Stimulated activated CD4-positive, alpha-beta T cell treated with anti-CD3 and anti-CD28 coated beads, TNF-alpha, amount 100 ng/mL, for 1 hour (primary cell): ENCODE measurements around the gene CCR2.
"Not testable (repeated sequence)": the region's sequence is repeated elsewhere in the genome, so short reads cannot be mapped to it uniquely, and the experiment has no call there.

Experiments used
- DNase-seq, 3 donors: peaks; one replicate each; pipeline ENCODE4 v3.0.0-alpha.2; 2020; ENCODE audit warnings: low read depth in 3 of 3, low spot score in 1 of 3

The CCR2 gene

DNA sequence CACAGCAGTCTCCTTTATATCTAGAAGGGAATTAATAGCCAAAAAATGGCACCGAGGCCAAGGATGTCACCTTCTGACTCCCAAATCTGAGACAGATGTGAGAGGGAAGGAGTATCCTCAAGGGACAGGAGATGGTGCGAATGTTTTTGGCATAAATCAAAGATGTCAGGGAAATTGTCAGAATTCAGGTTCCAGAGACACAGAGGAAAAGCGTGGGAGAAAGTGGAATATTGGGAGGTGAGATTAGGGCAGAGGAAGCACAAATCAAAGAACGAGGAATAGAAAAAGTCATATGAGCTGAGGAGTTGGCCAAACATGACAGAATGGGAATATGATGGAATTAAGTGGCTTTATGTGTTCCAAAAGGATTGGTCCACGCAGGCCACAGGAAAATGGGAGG lies 46.9 kb downstream of the CCR2 start:
- DNase-seq = no peak

GRCh38 chr3:46401579-46401978 lies 47.7 kb downstream of the CCR2 start:
- DNase-seq = no peak

DNA sequence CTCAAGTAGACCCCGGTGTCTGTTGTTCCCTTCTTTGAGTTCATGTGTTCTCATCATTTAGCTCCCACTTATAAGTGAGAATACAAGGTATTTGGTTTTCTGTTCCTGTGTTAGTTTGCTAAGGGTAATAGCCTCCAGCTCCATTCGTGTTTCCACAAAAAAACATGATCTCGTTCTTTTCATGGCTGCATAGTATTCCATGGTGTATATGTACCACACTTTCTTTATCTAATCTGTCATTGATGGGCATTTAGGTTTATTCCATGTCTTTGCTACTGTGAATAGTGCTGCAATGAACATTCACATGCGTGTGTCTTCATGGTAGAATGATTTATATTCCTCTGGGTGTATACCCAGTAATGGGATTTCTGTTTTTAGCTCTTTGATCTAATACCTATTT lies 49.0 kb downstream of the CCR2 start:
- DNase-seq = not testable (repeated sequence)

GRCh38 chr3:46405301-46406019 lies 51.5 kb downstream of the CCR2 start:
- no peak for DNase-seq

DNA sequence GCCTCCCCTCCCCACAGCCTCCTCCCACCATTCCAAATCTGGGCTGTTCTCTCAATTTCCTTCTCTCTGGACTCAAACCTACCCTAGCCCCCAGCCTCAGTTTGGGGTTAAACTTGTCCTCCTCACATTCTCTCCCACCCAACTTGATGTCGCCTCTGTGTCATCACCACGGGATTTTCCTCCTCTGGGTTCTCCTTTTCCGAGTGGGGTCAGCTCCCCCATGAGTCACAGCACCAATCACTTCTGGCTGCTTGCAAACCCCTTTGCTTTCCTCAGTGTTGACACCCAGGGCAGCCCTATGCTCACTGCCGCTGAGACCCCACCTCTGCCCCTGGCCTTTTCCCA lies 52.5 kb downstream of the CCR2 start:
- no peak for DNase-seq

- peak in 1 of 3 donors; percentile 8 for DNase-seq
Observed at GRCh38 chr3:46406788-46407611, 53.1 kb downstream of the CCR2 start, which contains the start of the genes CCR5AS and CCRL2. Gene CCR5AS, minus strand, starts transcription at chr3:46407066. Gene CCRL2, plus strand, starts transcription at chr3:46407259. Its CDS starts 821 bp downstream, at chr3:46408080.

DNA sequence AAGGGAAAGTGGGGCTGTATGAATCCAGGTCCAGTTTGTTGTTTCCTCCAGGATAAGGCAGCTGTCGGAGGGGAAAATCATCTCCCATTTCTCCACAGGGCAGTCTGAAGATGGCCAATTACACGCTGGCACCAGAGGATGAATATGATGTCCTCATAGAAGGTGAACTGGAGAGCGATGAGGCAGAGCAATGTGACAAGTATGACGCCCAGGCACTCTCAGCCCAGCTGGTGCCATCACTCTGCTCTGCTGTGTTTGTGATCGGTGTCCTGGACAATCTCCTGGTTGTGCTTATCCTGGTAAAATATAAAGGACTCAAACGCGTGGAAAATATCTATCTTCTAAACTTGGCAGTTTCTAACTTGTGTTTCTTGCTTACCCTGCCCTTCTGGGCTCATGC lies 54.1 kb downstream of the CCR2 start:
- no peak for DNase-seq

GRCh38 chr3:46408853-46409252 lies 54.9 kb downstream of the CCR2 start:
- DNase-seq = no peak

GRCh38 chr3:46409739-46410489 lies 56.0 kb downstream of the CCR2 start:
- no peak for DNase-seq
